ENCODE data around the gene SNX24. TPM values are rescaled to one million over a fixed set of nuclear protein-coding genes. Genes with fewer than 3 reads are reported as not detected.

Gene SNX24
- total RNA-seq, 1 experiment from 2014 or later, result 10.3 TPM

DNA sequence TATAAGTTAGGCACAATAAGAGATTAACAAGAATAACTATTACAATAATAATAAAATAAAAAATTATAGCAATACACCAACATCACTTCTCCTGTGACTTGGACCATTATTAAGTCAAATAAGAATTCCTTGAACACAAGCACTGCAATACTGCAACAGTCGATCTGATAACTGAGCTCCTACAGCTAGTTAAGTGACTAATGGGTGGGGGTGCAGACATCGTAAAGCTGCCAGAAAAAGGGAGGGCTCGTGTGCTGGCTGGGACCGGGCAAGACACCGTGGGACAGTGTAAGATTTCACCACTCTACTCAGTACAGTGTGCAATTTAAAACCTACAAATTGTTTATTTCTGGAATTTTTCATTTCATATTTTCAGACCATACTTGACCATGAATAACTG lies 78.8 kb downstream of the SNX24 start:
- Histone ChIP-seq H2AFZ (ENCODE audit: low read length) (no peak overlapping the region), H3K9ac (ENCODE audit: low read length) (no peak overlapping the region), H4K20me1 (ENCODE audit: low read length) (no peaks in the 10 kb centered on the region), H3K9me3 (ENCODE audit: low read length) (no peaks in the 10 kb centered on the region), H3F3A (ENCODE audit: low read length, unreplicated experiment) (no peaks in the 10 kb centered on the region), H3K27ac (ENCODE audit: low read length) (no peak overlapping the region), H3K27me3 (ENCODE audit: low read length) (no peaks in the 10 kb centered on the region), H3K79me2 (ENCODE audit: low read length) (no peaks in the 10 kb centered on the region), H3K4me2 (ENCODE audit: low read length) (no peak overlapping the region), H3K9me2 (replicated peaks; ENCODE audit: low read length) (no peaks in the 10 kb centered on the region), H3K4me3 (ENCODE audit: low read length) (no peak overlapping the region), H3K36me3 (ENCODE audit: low read depth, low read length) (no peaks in the 10 kb centered on the region), H3K4me1 (ENCODE audit: insufficient read depth, low read length) (no peaks in the 10 kb centered on the region)
- BruUV-seq (replicated peaks), result no TSS peak
- TF ChIP-seq EZH2 (IDR thresholded peaks at IDR 0.05; ENCODE audit: low read length, unreplicated experiment), result no peak
- no peak for TF ChIP-seq EZH2phosphoT487 (IDR thresholded peaks at IDR 0.05; ENCODE audit: borderline replicate concordance, low read length)
- ATAC-seq (no peak), DNase-seq (no peak)
- POLR2A ChIA-PET (ENCODE audit: unreplicated experiment), result no interaction called here
- CTCF ChIA-PET, result no interaction called here
- intact Hi-C loops (cut with micrococcal nuclease), result no loop called here

GRCh38 chr5:122924719-122925395 lies 79.4 kb downstream of the SNX24 start:
- no peaks in the 10 kb centered on the region for H3F3A ChIP-seq (ENCODE audit: low read length, unreplicated experiment)
- no peak overlapping the region for H3K4me2 ChIP-seq (ENCODE audit: low read length)
- BruUV-seq (replicated peaks), result no TSS peak
- no peaks in the 10 kb centered on the region for H3K9me3 ChIP-seq (ENCODE audit: low read length)
- no peak for DNase-seq
- no peaks in the 10 kb centered on the region for H3K36me3 ChIP-seq (ENCODE audit: low read depth, low read length)
- H3K9ac ChIP-seq (ENCODE audit: low read length), result no peak overlapping the region
- H3K4me1 ChIP-seq (ENCODE audit: insufficient read depth, low read length), result no peaks in the 10 kb centered on the region
- no peak overlapping the region for H2AFZ ChIP-seq (ENCODE audit: low read length)
- H3K79me2 ChIP-seq (ENCODE audit: low read length), result no peaks in the 10 kb centered on the region
- H3K9me2 ChIP-seq (replicated peaks; ENCODE audit: low read length), result no peaks in the 10 kb centered on the region
- H3K4me3 ChIP-seq (ENCODE audit: low read length), result no peak overlapping the region
- H3K27me3 ChIP-seq (ENCODE audit: low read length), result no peaks in the 10 kb centered on the region
- H4K20me1 ChIP-seq (ENCODE audit: low read length), result no peaks in the 10 kb centered on the region
- H3K27ac ChIP-seq (ENCODE audit: low read length), result no peak overlapping the region
- no peak for ATAC-seq
- TF ChIP-seq CTCF (conservative IDR thresholded peaks at IDR 0.05; ENCODE audit: low read depth, low read length), result no peak
- no peak for TF ChIP-seq EZH2 (IDR thresholded peaks at IDR 0.05; ENCODE audit: low read length, unreplicated experiment)
- no peak for TF ChIP-seq EZH2phosphoT487 (IDR thresholded peaks at IDR 0.05; ENCODE audit: borderline replicate concordance, low read length)
- intact Hi-C loops (cut with micrococcal nuclease), result no loop called here
- POLR2A ChIA-PET (ENCODE audit: unreplicated experiment), result no interaction called here
- CTCF ChIA-PET, result no interaction called here

- no TSS peak for BruUV-seq (replicated peaks)
These were observed 83.6 kb downstream of the SNX24 start for GRCh38 chr5:122929001-122929400.

More at GRCh38 chr5:122929001-122929400, 83.6 kb downstream of the SNX24 start:
- ChIA-PET CTCF (no interaction called here), POLR2A (ENCODE audit: unreplicated experiment) (no interaction called here)
- H3K36me3 ChIP-seq (ENCODE audit: low read depth, low read length), result no peaks in the 10 kb centered on the region
- no peaks in the 10 kb centered on the region for H4K20me1 ChIP-seq (ENCODE audit: low read length)
- no peaks in the 10 kb centered on the region for H3F3A ChIP-seq (ENCODE audit: low read length, unreplicated experiment)
- intact Hi-C loops (cut with micrococcal nuclease), result no loop called here
- H3K4me2 ChIP-seq (ENCODE audit: low read length), result no peak overlapping the region
- no peak overlapping the region for H2AFZ ChIP-seq (ENCODE audit: low read length)
- DNase-seq (no peak), ATAC-seq (no peak)
- no peak overlapping the region for H3K27ac ChIP-seq (ENCODE audit: low read length)
- no peaks in the 10 kb centered on the region for H3K9me3 ChIP-seq (ENCODE audit: low read length)
- no peaks in the 10 kb centered on the region for H3K27me3 ChIP-seq (ENCODE audit: low read length)
- TF ChIP-seq EZH2phosphoT487 (IDR thresholded peaks at IDR 0.05; ENCODE audit: borderline replicate concordance, low read length) (no peak), EZH2 (IDR thresholded peaks at IDR 0.05; ENCODE audit: low read length, unreplicated experiment) (no peak), CTCF (conservative IDR thresholded peaks at IDR 0.05; ENCODE audit: low read depth, low read length) (no peak)
- no peaks in the 10 kb centered on the region for H3K9me2 ChIP-seq (replicated peaks; ENCODE audit: low read length)
- H3K4me1 ChIP-seq (ENCODE audit: insufficient read depth, low read length), result no peaks in the 10 kb centered on the region
- no peak overlapping the region for H3K9ac ChIP-seq (ENCODE audit: low read length)
- H3K4me3 ChIP-seq (ENCODE audit: low read length), result no peak overlapping the region
- H3K79me2 ChIP-seq (ENCODE audit: low read length), result no peaks in the 10 kb centered on the region

Data from PC-3 (cell line).